ENCODE data around the gene SLC17A4. TPM values are rescaled to one million over a fixed set of nuclear protein-coding genes. Genes with fewer than 3 reads are reported as not detected.

SLC17A4 gene
- total and polyA plus RNA-seq, 10 of the 15 experiments (the other 5 are each of a cell fraction or from before 2014, with no cell fraction given), result not detected

- BruUV-seq (replicated peaks), result no TSS peak
- SMC1A ChIA-PET (ENCODE audit: uncharacterized antibody, unreplicated experiment), result interaction anchor here (1.9 kb wide), 1 partner anchor 14 kb away, joined by 5 read pairs; no protein-coding TSS in a partner anchor
Measured at GRCh38 chr6:25750906-25751305, 3.6 kb upstream of the SLC17A4 start.

GRCh38 chr6:25753079-25753478 lies 1.5 kb upstream of the SLC17A4 start:
- FAIRE-seq (no peak), ATAC-seq (no peak), DNase-seq (ENCODE audit: low read depth, low spot score) (no peak)
- no peaks in the 10 kb centered on the region for H3K4me1 ChIP-seq (ENCODE audit: control insufficient read depth, insufficient read depth, low read length)
- H3K27ac ChIP-seq (ENCODE audit: control insufficient read depth, insufficient read depth), result no peak overlapping the region
- no peaks in the 10 kb centered on the region for H3K36me3 ChIP-seq (ENCODE audit: control insufficient read depth in 2 of 2, insufficient read depth in 2 of 2, low read length in 1 of 2)
- no peak overlapping the region for H3K4me2 ChIP-seq (ENCODE audit: control insufficient read depth, insufficient read depth)
- no peaks in the 10 kb centered on the region for H3K9me3 ChIP-seq (replicated peaks; ENCODE audit: control insufficient read depth, insufficient read depth, low read length)
- no peak overlapping the region for H2AFZ ChIP-seq (ENCODE audit: control insufficient read depth, low read depth, low read length)
- in situ Hi-C loops (cut with MboI) (no loop called here), intact Hi-C loops (cut with micrococcal nuclease; ENCODE audit: unreplicated experiment) (no loop called here)
- no peaks in the 10 kb centered on the region; a peak in 1 of 4 replicates for H3K27me3 ChIP-seq (replicated peaks in 1 of 2; ENCODE audit: control insufficient read depth in 2 of 2, insufficient read depth in 2 of 2, low read length in 1 of 2)
- no peak overlapping the region for H3K9ac ChIP-seq (ENCODE audit: control insufficient read depth, insufficient read depth, low read length)
- ChIA-PET CTCF (no interaction called here), POLR2A (no interaction called here), RAD21 (ENCODE audit: unreplicated experiment) (no interaction called here), SMC1A (ENCODE audit: uncharacterized antibody, unreplicated experiment) (no interaction called here)
- no peak overlapping the region for H3K4me3 ChIP-seq
- H3K79me2 ChIP-seq (ENCODE audit: control insufficient read depth, insufficient read depth, low read length), result no peaks in the 10 kb centered on the region
- TF ChIP-seq ATF3 (IDR thresholded peaks at IDR 0.05; ENCODE audit: borderline replicate concordance, extremely low read depth, low read depth, low read length) (no peak), SP1 (IDR thresholded peaks at IDR 0.05; ENCODE audit: low read depth, low read length) (no peak), TBL1XR1 (IDR thresholded peaks at IDR 0.05; ENCODE audit: low read depth, low read length) (no peak), ZNF274 (IDR thresholded peaks at IDR 0.05; ENCODE audit: insufficient read depth, insufficient read length) (no peak), NR2F1 (conservative IDR thresholded peaks at IDR 0.05) (no peak), SMAD1 (IDR thresholded peaks at IDR 0.05; ENCODE audit: low read depth, partially characterized antibody) (no peak), GABPA (IDR thresholded peaks at IDR 0.05; ENCODE audit: low read depth) (no peak), ZNF24 (IDR thresholded peaks at IDR 0.05) (no peak), MTA2 (IDR thresholded peaks at IDR 0.05; ENCODE audit: low read depth) (no peak), MYC (IDR thresholded peaks at IDR 0.05; ENCODE audit: insufficient read depth, insufficient read length, insufficient replicate concordance, low read length, severe bottlenecking) (no peak)
- H4K20me1 ChIP-seq (ENCODE audit: control insufficient read depth, insufficient read depth), result no peaks in the 10 kb centered on the region
- no TSS peak for BruUV-seq (replicated peaks)

More at GRCh38 chr6:25750906-25751305, 3.6 kb upstream of the SLC17A4 start:
- no peak overlapping the region for H3K27ac ChIP-seq (ENCODE audit: control insufficient read depth, insufficient read depth)
- H3K4me1 ChIP-seq (ENCODE audit: control insufficient read depth, insufficient read depth, low read length), result no peaks in the 10 kb centered on the region
- no peak overlapping the region for H3K4me2 ChIP-seq (ENCODE audit: control insufficient read depth, insufficient read depth)
- H3K79me2 ChIP-seq (ENCODE audit: control insufficient read depth, insufficient read depth, low read length), result no peaks in the 10 kb centered on the region
- no peaks in the 10 kb centered on the region for H3K9me3 ChIP-seq (replicated peaks; ENCODE audit: control insufficient read depth, insufficient read depth, low read length)
- FAIRE-seq (no peak), DNase-seq (ENCODE audit: low read depth, low spot score) (no peak), ATAC-seq (no peak)
- no peaks in the 10 kb centered on the region for H3K27me3 ChIP-seq (replicated peaks in 1 of 2; ENCODE audit: control insufficient read depth in 2 of 2, insufficient read depth in 2 of 2, low read length in 1 of 2)
- in situ Hi-C loops (cut with MboI), result no loop called here
- H3K36me3 ChIP-seq (ENCODE audit: control insufficient read depth in 2 of 2, insufficient read depth in 2 of 2, low read length in 1 of 2), result no peaks in the 10 kb centered on the region
- H2AFZ ChIP-seq (ENCODE audit: control insufficient read depth, low read depth, low read length), result no peak overlapping the region
- intact Hi-C loops (cut with micrococcal nuclease; ENCODE audit: unreplicated experiment), result no loop called here
- TF ChIP-seq FOXM1 (IDR thresholded peaks at IDR 0.05; ENCODE audit: low read depth, low read length), result no peak
- POLR2A ChIA-PET, result no interaction called here
- H3K4me3 ChIP-seq, result no peak overlapping the region
- RAD21 ChIA-PET (ENCODE audit: unreplicated experiment), result interaction anchor here (1.0 kb wide), 1 partner anchor 52 kb away, joined by 3 read pairs; no protein-coding TSS in a partner anchor
- 27% methylated on average over 3 of the region's 3 CpGs for WGBS (ENCODE audit: insufficient coverage, insufficient replicate concordance, low lambda C conversion rate, missing lambda C conversion rate)
- no peaks in the 10 kb centered on the region for H4K20me1 ChIP-seq (ENCODE audit: control insufficient read depth, insufficient read depth)
- H3K9ac ChIP-seq (ENCODE audit: control insufficient read depth, insufficient read depth, low read length), result no peak overlapping the region
- CTCF ChIA-PET, result interaction anchor here (1.0 to 1.7 kb wide), 3 partner anchors 15 to 252 kb away, joined by 3 read pairs; no protein-coding TSS in a partner anchor

Data from GM12878 (cell line).